ENCODE results near the gene LRTM2. TPM values are rescaled to one million over a fixed set of nuclear protein-coding genes. Genes with fewer than 3 reads are reported as not detected.

Gene LRTM2
- total and polyA plus RNA-seq, 9 of the 15 experiments (the other 6 are each of a cell fraction or from before 2014, with no cell fraction given) = 0.09 TPM; not detected in 8

GRCh38 chr12:1810201-1810930 is 10.0 kb upstream of the LRTM2 start:
- BruUV-seq (replicated peaks) = no TSS peak
- in situ Hi-C loops (cut with MboI) = no loop called here
- Histone ChIP-seq H3K27me3 (ENCODE audit: control insufficient read depth in 2 of 2, insufficient read depth in 2 of 2, low read length in 2 of 2) (peaks cover 0 to 19% of the 10 kb centered on the region in 2 experiments; a peak in 2 of 5 replicates), H3K9me1 (ENCODE audit: control insufficient read depth, insufficient read depth, low read length) (no peaks in the 10 kb centered on the region), H3K36me3 (ENCODE audit: control insufficient read depth, insufficient read depth, low read length) (no peaks in the 10 kb centered on the region), H3K9ac (ENCODE audit: insufficient read depth in 1 of 2, low read depth in 2 of 2, low read length in 2 of 2) (peak overlapping the region in 1 of 2 experiments; percentile 61; a peak in 2 of 4 replicates), H3K4me1 (replicated peaks in 1 of 2; ENCODE audit: control insufficient read depth in 2 of 2, insufficient read depth in 2 of 2, low read length in 2 of 2) (peaks cover 29 to 32% of the 10 kb centered on the region in 2 experiments), H3K27ac (ENCODE audit: extremely low read depth, low read depth, low read length) (no peak overlapping the region), H3K4me3 (no peak overlapping the region), H3K79me2 (ENCODE audit: control insufficient read depth, insufficient read depth, low read length) (no peaks in the 10 kb centered on the region), H2AFZ (ENCODE audit: low read depth, low read length) (peak overlapping the region; percentile 51), H3K4me2 (ENCODE audit: insufficient read depth, low read length) (peak overlapping the region; percentile 37; the same call in 1 of the 2 replicates), H3K9me3 (replicated peaks; ENCODE audit: control insufficient read depth, insufficient read depth, low read depth, low read length) (no peaks in the 10 kb centered on the region), H4K20me1 (replicated peaks; ENCODE audit: control insufficient read depth, insufficient read depth, low read length) (no peaks in the 10 kb centered on the region)
- FAIRE-seq (no peak), ATAC-seq (peak; percentile 30), DNase-seq (ENCODE audit: extremely low read depth in 1 of 4, low spot score in 3 of 4) (peak; percentile 24 to 45 (median 38))
- POLR2A ChIA-PET = interaction anchor here (0.6 kb wide), 1 partner anchor 210 kb away, joined by 3 read pairs; no protein-coding TSS in a partner anchor
- CTCF ChIA-PET (ENCODE audit: low intra/inter-chr PET ratio) = no interaction called here
- 47% methylated on average over 12 of the region's 21 CpGs for WGBS (ENCODE audit: insufficient coverage, low coverage, missing lambda C conversion rate)
- intact Hi-C loops (cut with micrococcal nuclease) = loop anchor here (10.0 kb wide), 1 partner anchor 104 kb away; the partner anchor contains the start of gene CACNA2D4
- no peak for TF ChIP-seq NR2C2 (CRISPR knock-in tag; IDR thresholded peaks at IDR 0.05)
- TF ChIP-seq NR2C2 (tag; IDR thresholded peaks at IDR 0.05) = peak; percentile 16
- TF ChIP-seq CREM (IDR thresholded peaks at IDR 0.05; ENCODE audit: low read depth) = 0 out of 2 replicates have a peak, but pooled peaks have one; percentile 7
- no peak for TF ChIP-seq THRA (IDR thresholded peaks at IDR 0.05)
- TF ChIP-seq STAG1 (CRISPR knock-in tag; IDR thresholded peaks at IDR 0.05; ENCODE audit: borderline replicate concordance) = 0 out of 2 replicates have a peak, but pooled peaks have one; percentile 9
- TF ChIP-seq RBFOX2 (IDR thresholded peaks at IDR 0.05; ENCODE audit: low read depth, low read length) = no peak
- peak; percentile 65 for TF ChIP-seq FOSL1 (tag; conservative IDR thresholded peaks at IDR 0.05)
- TF ChIP-seq ZEB2 (IDR thresholded peaks at IDR 0.05) = no peak
- TF ChIP-seq NFE2 (IDR thresholded peaks at IDR 0.05; ENCODE audit: low read depth) = peak; percentile 33; the same call in 1 of the 2 replicates
- peak; percentile 52 for TF ChIP-seq JUND (IDR thresholded peaks at IDR 0.05; ENCODE audit: borderline replicate concordance, low read depth, low read length)
- 0 out of 3 replicates have a peak, but pooled peaks have one; percentile 28 for TF ChIP-seq JUND (tag; IDR thresholded peaks at IDR 0.05; ENCODE audit: borderline replicate concordance, low read depth, low read length)
- no peak for TF ChIP-seq KHSRP (IDR thresholded peaks at IDR 0.05)
- TF ChIP-seq ATF3 (IDR thresholded peaks at IDR 0.05) = peak; percentile 66
- no peak for TF ChIP-seq ATF3 (CRISPR knock-in tag; conservative IDR thresholded peaks at IDR 0.05)

Measured in K562 (cell line).